HL-60 (cell line): Measurements from ENCODE around the gene MAMDC2.

Experiments
- GABPA ChIP-seq: IDR thresholded peaks from 2 replicates; pipeline ENCODE4 v1.6.1; 2012; ENCODE audit warnings: low read depth
- POLR2AphosphoS5 ChIP-seq: IDR thresholded peaks from 2 replicates; pipeline ENCODE4 v1.6.1; 2012; ENCODE audit warnings: low read depth
- SPI1 ChIP-seq: IDR thresholded peaks from 2 replicates; pipeline ENCODE4 v1.6.1; 2012; ENCODE audit warnings: low read depth, mild to moderate bottlenecking, borderline replicate concordance
- TF ChIP-seq, protein P1 (sequence below): IDR thresholded peaks from one replicate; pipeline ENCODE4 v1.5.1; 2011; ENCODE audit warnings: low read length, control low read depth, inconsistent platforms; ENCODE audit not compliant: insufficient read depth
- TF ChIP-seq, protein P2 (sequence below): IDR thresholded peaks from 2 replicates; pipeline ENCODE4 v1.6.1; 2012; ENCODE audit warnings: low read depth; ENCODE audit not compliant: insufficient replicate concordance

- TF ChIP-seq, protein P1, sequence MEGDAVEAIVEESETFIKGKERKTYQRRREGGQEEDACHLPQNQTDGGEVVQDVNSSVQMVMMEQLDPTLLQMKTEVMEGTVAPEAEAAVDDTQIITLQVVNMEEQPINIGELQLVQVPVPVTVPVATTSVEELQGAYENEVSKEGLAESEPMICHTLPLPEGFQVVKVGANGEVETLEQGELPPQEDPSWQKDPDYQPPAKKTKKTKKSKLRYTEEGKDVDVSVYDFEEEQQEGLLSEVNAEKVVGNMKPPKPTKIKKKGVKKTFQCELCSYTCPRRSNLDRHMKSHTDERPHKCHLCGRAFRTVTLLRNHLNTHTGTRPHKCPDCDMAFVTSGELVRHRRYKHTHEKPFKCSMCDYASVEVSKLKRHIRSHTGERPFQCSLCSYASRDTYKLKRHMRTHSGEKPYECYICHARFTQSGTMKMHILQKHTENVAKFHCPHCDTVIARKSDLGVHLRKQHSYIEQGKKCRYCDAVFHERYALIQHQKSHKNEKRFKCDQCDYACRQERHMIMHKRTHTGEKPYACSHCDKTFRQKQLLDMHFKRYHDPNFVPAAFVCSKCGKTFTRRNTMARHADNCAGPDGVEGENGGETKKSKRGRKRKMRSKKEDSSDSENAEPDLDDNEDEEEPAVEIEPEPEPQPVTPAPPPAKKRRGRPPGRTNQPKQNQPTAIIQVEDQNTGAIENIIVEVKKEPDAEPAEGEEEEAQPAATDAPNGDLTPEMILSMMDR: no peak
- TF ChIP-seq POLR2AphosphoS5 (no peak), GABPA (no peak), SPI1 (no peak)
- TF ChIP-seq, protein P2, sequence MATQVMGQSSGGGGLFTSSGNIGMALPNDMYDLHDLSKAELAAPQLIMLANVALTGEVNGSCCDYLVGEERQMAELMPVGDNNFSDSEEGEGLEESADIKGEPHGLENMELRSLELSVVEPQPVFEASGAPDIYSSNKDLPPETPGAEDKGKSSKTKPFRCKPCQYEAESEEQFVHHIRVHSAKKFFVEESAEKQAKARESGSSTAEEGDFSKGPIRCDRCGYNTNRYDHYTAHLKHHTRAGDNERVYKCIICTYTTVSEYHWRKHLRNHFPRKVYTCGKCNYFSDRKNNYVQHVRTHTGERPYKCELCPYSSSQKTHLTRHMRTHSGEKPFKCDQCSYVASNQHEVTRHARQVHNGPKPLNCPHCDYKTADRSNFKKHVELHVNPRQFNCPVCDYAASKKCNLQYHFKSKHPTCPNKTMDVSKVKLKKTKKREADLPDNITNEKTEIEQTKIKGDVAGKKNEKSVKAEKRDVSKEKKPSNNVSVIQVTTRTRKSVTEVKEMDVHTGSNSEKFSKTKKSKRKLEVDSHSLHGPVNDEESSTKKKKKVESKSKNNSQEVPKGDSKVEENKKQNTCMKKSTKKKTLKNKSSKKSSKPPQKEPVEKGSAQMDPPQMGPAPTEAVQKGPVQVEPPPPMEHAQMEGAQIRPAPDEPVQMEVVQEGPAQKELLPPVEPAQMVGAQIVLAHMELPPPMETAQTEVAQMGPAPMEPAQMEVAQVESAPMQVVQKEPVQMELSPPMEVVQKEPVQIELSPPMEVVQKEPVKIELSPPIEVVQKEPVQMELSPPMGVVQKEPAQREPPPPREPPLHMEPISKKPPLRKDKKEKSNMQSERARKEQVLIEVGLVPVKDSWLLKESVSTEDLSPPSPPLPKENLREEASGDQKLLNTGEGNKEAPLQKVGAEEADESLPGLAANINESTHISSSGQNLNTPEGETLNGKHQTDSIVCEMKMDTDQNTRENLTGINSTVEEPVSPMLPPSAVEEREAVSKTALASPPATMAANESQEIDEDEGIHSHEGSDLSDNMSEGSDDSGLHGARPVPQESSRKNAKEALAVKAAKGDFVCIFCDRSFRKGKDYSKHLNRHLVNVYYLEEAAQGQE: no peak
Measured at GRCh38 chr9:70111641-70112236, 68.1 kb downstream of the MAMDC2 start.
